ENCODE results near the gene CRISPLD2.
"Not testable (repeated sequence)": the region's sequence is repeated elsewhere in the genome, so short reads cannot be mapped to it uniquely, and the experiment has no call there.

Gene CRISPLD2

DNA sequence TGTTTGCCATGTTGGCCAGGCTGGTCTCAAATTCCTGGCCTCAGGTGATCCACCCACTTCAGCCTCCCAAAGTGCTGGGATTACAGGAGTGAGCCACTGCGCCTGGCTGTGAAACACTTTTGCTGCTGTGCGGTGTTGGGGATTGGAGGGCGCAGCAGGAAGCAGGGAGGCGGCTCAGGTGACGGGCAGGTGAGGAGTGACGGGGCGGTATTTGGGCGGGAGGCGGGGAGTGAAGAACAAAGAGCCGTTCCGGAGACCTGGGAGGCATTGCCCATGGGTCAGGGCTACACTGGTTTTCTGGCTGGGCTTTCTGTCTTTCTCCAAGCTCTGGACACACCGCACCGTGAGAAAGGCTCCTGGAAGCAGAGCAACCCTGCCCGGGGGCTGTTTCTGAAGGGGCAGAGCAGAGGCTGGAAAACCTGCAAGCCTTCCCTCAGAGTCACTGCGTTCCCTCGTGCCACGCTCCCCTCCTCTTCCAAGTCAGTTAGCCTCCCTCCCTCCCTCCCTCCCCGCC lies 22.1 kb downstream of the CRISPLD2 start:
- no peak for DNase-seq

DNA sequence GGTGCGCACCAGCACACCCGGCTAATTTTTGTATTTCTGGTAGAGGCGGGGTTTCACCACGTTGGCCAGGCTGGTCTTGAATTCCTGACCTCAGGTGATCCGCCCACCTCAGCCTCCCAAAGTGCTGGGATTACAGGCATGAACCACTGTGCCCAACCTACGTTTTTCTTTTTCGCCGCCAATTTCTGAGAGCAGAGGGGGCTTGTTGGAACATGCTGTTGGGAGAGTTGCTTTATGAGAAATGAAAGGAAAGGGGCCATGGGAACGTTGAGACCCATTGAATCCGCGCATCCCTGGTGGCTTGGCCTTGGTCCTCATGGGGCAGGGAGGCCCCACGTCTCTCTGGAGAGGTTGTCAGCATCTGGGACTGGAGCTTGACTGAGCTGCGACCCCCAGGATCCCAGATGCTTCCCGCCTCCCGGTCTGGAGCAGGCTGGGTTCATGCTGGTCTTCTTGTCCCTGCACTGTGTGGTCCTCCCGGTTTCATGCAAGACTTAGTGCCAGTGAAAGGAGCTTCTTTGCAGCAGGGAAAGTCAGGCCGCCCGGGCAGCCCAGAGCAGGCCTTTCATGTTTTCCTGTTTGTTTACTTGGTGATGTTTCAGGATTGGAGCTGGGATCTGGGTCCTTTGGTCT lies 22.8 kb downstream of the CRISPLD2 start:
- no peak for DNase-seq

DNA sequence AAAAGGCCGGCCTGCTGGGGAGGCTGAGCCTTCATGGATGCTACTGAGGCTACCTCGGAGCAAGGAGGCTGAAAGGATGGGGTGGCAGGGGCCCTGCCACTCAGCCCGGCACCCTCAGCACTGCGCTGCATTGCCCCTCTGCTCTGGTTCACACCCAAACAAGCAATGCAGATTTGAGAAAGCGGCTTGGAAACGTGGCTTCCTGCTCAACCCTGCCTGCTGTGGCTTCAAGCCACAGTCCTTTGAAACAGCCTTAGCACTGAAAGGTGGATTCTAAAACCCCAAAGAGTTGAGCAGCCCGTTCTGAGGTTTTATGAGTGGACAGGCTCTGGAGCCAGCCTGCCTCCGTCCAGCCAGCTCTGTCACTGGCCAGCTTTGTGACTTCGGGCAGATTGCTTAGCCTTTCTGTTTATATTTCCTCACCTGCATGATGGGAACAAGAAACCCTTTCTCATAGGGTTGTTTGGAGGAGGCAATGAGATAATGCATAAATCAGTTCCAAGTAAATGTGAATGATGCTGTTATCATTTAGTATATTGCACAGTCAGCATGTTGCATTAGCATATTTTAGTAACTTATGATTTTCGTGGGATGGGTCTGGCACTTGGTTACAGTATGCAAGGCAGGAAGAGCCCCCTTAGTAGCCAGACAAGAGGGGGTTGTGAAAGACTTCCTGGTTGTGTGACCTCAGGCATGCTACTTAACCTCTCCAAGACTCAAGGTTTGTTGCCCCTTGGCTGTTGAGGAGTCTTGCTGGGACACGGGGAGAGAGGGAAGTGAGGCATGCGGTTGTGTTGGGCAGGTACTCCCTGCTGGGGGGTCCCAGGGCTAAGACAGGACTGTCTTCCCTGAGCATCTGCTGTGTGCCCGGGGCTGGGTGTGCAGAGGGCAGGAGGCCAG lies 23.6 kb downstream of the CRISPLD2 start:
- DNase-seq: peak; percentile 14

DNA sequence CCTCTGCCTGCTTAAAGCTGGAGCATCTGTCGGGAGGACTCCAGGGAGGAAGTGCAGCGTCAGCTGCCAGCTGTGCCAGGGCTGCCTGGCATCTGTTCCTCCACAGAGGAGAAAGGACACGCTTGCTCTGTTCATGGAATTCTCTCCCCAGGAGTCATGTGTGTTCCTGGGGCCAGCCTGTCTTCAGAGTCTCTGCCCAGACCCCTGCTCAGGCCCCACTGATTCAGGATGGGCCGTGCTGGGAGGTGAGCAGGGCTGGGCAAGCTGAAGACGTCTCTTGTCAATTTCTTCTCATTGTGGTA lies 24.2 kb downstream of the CRISPLD2 start:
- no peak for DNase-seq

DNA sequence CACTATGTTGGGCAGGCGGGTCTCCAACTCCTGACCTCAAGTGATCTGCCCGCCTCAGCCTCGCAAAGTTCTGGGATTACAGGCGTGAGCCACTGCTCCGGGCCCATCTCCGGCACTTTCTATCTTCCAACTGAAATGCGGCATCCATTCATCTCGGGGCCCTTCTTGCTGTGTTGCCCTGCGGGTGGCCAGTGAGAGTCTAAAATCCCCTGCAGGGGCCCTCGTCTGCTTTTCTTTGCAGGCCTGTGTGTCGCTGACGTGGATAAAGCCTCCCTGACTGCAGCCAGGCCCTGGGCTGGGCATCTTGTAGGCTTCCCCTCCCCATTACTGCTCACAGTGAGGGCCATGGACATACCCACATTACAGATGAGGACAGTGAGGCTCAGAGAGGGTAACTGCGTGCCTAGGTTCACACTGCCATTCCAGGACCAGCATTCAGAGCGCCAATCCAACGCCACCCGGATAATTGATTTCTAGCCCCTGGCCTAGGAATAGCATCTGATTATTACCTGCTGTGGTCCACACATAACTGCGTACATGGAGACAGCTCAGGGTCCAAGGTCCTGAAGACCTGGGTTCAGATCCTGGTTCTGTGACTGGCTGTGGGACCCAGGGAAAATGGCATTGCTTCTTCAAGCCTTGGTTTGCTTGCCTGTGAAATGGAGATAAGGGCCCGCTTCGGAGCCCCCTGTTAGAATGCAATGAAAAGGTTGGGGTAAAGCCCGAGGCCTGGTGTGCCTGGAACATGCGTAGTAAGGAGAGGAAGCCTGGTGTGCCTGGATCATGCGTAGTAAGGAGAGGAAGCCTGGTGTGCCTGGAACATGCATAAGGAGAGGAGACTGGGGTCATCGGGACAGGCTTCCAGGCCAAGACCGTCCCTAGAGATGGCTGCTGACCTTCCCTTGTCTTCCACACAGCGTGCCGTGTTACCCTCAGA lies 25.0 kb downstream of the CRISPLD2 start:
- DNase-seq: no peak

DNA sequence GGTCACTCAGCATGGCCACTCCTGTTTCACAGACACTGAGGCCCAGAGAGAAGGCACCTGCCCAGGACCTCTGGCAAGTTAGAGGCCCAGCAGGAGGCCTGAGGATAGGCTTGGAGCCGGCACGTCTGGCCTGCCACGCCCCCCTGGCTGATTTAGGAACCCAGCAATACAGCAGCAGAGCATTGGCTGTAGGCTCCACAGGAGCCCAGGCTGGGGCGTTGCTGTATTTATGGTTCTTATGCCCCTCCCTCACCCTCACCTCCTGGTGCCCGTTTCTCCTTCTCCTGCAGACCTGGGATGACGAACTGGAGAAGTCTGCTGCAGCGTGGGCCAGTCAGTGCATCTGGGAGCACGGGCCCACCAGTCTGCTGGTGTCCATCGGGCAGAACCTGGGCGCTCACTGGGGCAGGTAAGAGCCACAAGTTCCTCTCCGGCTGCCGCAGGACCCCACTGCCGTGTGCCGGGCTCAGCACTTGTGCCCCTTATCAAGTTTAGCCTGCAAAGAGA lies 25.8 kb downstream of the CRISPLD2 start:
- no peak for DNase-seq

DNA sequence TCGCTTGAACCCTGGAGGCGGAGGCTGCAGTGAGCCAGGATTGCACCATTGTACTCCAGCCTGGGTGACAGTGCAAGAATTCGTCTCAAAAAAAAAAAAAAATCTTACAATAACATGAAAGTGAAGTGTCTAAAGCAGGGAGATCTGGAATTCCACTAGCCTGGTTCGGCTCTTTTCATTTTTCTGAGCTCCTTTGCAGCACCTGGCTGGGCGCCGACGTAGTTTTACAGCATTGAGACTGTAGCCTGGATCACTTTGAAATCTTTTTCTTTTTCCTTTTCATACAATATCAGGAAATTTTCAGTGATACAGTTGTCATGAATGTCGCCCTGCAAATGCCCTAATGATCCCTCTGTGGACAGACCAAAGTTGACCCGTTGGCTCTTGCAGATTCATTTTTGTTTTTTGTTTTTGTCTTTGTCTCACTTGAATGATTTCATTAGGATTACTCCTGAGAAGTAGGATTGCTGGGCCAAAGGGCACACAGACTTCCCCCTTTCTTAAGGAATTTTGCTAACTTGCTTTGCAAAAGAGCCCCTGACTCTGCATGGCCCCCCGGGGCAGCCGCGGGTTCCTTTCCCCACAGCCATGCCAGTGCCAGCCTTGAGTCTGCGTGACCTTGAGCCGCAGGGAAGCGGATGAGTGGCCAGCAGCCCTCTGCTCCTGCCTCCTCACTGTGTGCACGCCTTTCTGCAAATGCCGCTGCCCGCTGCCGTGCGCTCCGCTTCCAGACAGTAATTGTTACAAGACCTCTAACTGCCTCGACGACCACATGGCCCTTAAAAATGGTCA lies 28.0 kb downstream of the CRISPLD2 start:
- DNase-seq: no peak

DNA sequence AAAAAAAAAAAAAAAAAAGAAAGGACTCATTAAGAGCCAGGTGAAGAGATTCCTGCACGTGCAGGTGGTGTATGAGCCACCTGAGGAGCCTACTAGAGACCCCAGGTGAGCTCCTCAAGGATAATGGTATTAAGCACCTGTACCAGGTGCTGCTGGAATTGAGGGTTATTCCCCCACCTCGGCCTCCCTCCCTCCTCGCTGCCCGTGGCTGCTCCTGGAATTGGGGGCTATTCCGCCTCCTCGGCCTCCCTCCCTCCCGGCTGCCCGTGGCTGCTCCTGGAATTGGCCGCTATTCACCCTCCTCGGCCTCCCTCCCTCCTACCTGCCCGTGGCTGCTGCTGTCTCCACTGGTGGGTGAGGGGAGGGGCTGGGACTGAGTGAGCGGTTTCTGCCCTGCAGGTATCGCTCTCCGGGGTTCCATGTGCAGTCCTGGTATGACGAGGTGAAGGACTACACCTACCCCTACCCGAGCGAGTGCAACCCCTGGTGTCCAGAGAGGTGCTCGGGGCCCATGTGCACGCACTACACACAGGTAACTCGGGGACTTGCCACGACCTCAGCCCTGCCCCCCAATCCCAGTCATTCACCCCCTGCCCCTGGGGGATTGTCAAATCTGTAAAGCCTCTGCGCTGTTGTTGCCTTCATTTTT lies 29.3 kb downstream of the CRISPLD2 start:
- no peak for DNase-seq

DNA sequence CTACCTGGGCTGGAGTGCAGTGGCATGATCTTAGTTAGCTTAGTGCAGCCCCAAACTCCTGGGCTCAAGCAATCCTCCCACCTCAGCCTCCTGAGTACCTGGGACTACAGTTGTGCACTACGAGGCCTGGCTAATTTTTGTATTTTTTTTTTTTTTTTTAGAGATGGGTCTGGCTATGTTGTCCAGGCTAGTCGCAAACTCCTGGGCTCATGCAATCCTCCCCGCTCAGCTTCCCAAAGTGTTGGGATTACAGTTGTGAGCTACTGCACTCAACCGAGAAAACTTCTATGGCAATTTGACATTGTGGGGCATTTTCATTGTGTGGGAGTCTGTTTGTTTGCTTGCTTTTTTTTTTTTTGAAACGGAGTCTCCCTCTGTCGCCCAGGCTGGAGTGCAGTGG lies 30.0 kb downstream of the CRISPLD2 start:
- DNase-seq: no peak

DNA sequence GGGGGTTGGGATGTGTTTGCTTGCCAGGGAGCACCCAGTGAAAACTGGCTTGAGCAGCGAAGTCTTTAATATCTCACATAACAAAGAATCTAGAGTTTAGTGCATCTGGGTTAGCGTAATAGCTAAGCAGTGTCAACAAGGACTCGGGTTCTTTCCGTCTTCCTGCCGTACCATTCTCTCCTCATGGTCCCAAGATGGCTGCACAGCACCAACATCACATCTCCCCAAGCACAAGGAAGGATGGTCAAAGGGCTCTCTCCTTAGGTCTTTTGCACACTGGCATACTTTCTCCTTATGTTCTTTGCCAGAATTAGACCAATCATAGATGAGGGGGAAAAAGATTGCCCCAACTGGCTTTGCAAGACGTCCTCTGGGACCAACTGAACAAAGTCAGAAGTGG lies 30.9 kb downstream of the CRISPLD2 start:
- no peak for DNase-seq

DNA sequence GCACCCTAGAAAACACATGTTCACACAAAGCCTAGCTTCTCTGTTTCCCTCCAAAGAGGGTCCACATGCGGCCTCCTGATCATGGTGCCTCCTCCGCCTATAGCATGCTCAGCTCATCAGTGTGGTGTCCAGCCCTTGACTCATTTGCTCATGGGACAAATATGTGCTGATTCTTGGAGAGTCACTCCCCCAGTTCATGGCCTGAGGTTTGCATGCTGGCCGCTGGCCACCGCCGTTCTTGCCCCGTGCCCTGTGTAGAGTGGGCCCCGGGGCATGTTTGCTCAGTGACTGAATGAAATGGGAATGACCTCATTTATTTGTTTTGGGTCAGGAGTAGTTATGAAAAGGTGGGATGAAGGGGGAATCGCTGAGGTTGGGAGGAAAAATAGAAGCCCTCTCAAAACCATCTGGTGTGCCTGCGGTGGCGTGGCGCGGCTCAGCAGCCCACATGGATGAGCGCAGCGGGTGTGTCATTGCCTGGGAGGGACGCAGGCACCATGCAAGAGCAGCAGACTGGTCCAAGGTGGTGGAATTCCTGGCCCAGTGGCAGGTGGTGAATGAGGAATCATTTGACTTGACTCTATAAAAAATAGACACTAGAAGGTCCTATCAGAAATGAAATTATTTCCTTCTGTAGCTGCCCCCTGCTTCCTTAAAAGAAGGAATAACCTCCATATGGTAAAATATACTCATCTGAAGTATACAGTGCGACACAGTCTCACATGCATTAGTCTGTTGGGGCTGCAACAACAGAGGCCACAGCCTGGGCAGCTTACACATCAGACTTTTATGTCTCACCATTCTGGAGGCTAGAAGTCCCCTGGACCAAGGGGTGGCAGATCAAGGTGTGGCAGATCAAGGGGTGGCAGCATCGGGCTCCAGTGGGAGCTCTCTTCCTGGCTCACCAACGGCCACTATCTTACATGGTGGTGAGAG lies 31.7 kb downstream of the CRISPLD2 start:
- DNase-seq: no peak

DNA sequence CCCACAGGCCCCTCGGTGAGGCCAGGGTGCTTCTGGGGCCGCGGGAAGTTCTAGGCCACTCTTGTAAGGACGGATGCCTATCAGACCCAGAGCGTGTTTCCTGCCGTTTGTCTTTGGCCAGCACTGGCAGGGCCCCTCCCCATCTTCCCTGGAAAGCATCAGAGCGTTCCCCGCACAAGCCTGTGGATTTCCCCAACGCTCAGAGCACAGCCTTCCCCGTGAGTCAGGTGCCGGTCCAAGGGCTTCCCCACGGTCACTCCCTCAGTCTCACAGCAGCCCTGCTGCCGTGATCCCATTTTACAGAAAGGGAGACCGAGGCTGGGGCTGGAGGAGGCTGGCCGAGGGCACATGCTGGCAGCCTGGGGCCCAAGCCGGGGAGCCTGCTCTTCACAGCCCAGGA lies 33.7 kb downstream of the CRISPLD2 start:
- DNase-seq: no peak

DNA sequence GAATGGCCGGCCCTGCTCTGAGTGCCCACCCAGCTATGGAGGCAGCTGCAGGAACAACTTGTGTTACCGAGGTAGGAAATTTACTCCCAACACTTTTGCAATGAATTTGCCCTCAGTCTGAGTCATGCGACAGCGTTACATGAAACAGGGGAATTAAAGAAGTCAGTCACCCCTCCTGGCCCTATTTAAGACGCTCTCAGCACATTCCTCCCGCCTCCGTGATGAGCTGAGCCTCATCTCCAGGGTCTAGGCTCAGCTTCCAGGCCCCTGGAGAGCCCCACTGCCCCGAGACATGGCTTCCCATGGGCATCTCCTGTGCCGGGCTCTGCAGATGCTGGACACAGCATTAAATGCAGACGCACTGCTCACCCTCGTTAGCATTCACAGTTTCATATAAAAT lies 35.0 kb downstream of the CRISPLD2 start:
- DNase-seq: no peak

DNA sequence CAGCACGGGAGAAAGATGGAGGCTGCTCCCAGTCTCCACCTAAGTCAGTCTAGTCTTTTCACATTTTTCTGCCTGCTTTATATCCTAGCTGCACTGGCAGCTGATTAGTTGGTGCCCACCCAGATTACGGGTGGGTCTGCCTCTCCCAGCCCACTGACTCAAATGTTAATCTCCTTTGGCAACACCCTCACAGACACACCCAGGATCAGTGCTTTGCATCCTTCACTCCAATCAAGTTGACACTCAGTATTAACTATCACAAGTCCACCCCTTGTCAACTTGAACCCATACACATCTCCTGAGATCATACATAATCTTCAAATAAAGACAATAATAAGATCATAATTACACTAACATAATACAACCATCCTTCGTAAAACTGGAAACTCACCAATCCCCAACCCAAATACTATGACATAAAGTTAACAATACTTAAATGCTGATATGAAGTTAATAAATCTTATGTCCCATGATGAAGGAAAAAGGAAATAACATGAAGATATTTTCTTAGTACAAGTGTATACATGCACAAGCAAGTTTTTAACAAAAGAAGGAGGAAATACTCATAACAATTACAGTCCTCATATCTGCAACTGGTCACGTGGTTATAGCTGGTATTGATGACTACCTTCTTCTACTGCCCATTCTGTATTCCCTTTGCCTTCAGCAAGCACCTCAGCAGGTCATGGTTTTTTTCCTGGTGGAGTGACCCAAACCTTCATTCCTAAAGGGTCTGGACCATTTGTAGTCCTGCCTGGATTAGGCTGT lies 35.8 kb downstream of the CRISPLD2 start:
- DNase-seq: not testable (repeated sequence)

DNA sequence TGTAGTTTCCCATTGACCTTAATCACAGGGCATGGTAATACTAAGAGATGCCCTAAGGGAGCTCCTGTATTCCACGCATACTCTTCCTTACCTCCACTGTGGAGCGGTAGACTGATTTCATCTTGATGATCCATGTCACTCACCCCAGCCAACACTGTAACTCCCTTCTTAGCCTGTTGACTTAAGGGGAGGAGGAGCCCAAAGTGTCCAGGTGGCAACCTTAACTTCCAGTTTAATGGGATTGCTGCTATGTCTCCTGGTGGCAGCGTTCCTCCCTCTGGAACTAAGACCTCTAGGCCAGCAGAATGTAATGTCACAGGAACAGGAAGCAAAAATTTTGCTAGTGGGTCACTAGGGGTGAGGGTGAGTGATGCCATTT lies 36.4 kb downstream of the CRISPLD2 start:
- DNase-seq: not testable (repeated sequence)

DNA sequence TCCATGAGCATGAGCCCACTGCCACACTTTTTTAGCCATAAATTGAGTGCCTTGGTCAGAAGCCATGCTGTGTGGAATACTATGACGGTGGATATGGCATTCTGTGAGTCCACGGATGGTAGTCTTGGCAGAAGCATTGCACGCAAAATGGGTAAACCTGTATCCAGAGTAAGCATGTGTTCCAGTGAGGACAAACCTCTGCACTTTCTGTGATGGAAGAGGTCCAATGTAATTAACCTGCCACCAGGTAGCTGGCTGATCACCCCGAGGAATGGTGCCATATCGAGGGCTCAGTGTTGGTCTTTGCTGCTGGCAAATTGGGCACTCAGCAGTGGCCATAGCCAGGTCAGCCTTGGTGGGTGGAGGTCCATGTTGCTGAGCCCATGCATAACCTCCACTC lies 37.0 kb downstream of the CRISPLD2 start:
- not testable (repeated sequence) for DNase-seq

DNA sequence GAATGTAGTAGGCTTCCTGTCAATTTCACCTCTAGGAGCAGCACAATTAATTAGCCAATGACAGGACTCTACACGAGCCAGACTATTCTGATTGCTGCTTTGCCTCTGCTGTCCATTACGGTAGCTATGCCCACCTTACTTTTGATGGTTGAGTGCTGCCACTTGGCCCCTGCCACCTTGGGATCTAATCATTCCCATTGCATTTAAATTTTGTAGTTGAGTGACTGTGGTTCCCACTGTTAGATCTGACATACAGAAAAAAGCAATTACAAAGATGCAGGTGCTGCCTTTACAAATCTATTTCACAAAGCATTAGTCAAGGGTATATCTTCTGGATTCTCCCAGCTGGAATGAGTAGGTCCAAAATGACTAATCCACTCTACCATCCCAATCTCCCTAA lies 39.9 kb downstream of the CRISPLD2 start:
- DNase-seq: no peak

DNA sequence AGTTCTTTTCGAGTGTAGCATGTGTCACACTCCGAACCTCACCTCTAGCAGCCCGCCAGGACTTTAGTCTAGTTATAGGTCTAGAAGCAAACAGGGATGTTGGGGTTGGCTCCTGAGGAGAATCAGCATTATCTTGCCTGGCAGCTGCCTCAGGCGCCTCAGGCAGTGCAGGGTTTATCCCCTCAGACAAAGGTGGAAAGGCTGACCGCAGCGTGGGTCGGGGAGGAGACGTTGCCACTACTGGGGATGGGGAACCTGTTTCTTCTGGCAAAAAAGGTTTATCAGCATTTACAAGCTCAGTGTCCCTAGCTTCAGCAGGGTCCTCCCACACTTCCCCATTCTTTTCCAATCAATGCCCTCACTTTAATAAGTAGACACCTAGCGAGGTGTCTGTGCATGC lies 40.6 kb downstream of the CRISPLD2 start:
- no peak for DNase-seq

DNA sequence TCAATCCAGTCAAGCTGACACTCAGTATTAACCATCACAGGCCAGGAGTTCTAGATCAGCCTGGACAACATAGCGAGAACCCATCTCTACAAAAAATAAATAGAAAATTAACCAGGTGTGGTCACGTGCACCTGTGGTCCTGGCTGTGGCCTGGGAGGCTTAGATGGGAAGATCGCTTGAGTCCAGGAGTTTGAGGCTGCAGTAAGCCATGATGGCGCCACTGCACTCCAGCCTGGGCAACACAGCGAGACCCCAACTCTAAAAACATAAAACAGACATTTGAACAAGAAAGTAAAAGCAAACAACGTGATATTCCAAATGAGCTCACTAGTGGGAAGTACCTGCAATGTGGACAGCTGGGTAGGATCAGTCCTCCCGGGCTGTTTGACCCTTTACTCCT lies 41.9 kb downstream of the CRISPLD2 start:
- no peak for DNase-seq

Data from NK-92 treated with Interleukin-12 subunit alpha and Interleukin-12 subunit beta, amount 100 ng/mL, for 24 hours (cell line).